Measurements from ENCODE around the gene BCOR. TPM values are rescaled to one million over a fixed set of nuclear protein-coding genes. Genes with fewer than 3 reads are reported as not detected.

The BCOR gene
- total and polyA plus RNA-seq, 2 of the 13 experiments (the other 11 are each of a cell fraction or from before 2014, with no cell fraction given), result 14.3 to 15.2 TPM

DNA sequence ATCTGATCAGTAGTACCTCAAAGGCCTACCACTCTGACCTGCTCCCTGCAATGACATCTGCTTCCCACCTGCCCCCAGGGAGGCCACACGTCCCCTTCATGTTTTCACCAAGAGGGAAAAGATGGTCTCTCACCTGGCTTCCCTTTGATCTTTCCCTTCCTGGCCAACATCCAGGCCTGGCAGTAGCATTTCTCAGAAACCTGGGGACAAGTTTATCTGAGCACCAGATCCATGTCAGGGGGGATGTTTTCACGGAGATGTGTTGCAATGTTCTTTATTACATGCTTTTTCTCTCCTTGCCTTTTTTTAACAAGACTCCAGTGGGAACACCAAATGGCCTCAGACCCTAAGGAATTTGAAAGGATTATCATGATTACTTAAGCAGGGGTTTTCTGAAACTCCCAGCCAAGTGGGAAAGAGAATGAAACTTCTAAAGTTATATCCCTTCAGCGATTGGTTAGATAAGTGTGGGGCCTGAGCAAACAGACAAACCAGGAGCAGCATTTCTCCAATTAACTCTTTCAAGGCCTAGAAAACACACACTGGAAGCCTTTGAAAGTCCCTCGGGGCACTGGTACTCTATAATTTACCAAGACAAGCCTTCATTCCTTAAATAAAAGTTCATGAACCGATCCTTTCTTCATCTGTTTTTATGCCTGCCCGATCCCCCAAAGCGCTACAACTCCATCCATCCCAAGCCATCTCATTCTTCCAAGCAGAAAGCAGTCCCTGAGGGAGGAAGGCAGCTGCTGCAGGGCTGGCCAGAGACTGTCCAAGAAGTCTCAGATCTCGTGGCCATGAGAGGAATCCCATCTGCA, 94.1 kb downstream of the BCOR start (continued):
- TF ChIP-seq, protein P1, sequence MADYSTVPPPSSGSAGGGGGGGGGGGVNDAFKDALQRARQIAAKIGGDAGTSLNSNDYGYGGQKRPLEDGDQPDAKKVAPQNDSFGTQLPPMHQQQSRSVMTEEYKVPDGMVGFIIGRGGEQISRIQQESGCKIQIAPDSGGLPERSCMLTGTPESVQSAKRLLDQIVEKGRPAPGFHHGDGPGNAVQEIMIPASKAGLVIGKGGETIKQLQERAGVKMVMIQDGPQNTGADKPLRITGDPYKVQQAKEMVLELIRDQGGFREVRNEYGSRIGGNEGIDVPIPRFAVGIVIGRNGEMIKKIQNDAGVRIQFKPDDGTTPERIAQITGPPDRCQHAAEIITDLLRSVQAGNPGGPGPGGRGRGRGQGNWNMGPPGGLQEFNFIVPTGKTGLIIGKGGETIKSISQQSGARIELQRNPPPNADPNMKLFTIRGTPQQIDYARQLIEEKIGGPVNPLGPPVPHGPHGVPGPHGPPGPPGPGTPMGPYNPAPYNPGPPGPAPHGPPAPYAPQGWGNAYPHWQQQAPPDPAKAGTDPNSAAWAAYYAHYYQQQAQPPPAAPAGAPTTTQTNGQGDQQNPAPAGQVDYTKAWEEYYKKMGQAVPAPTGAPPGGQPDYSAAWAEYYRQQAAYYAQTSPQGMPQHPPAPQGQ (CRISPR knock-in tag; IDR thresholded peaks at IDR 0.05; ENCODE audit: borderline replicate concordance), result no peak
- TF ChIP-seq ZNF253 (CRISPR knock-in tag; IDR thresholded peaks at IDR 0.05; ENCODE audit: borderline replicate concordance) (no peak), ZNF564 (CRISPR knock-in tag; IDR thresholded peaks at IDR 0.05) (no peak), ZNF326 (CRISPR knock-in tag; IDR thresholded peaks at IDR 0.05; ENCODE audit: borderline replicate concordance) (no peak), ZNF768 (CRISPR knock-in tag; IDR thresholded peaks at IDR 0.05) (no peak), KLF11 (CRISPR knock-in tag; IDR thresholded peaks at IDR 0.05) (no peak), ZNF446 (CRISPR knock-in tag; IDR thresholded peaks at IDR 0.05) (no peak), ZNF510 (CRISPR knock-in tag; IDR thresholded peaks at IDR 0.05; ENCODE audit: low read depth) (no peak), CHD4 (IDR thresholded peaks at IDR 0.05; ENCODE audit: borderline replicate concordance, low read length) (peak; percentile 46; the same call in 1 of the 2 replicates), ZBTB1 (CRISPR knock-in tag; IDR thresholded peaks at IDR 0.05; ENCODE audit: borderline replicate concordance) (no peak), RARG (CRISPR knock-in tag; IDR thresholded peaks at IDR 0.05; ENCODE audit: low read depth) (no peak), NFIC (IDR thresholded peaks at IDR 0.05; ENCODE audit: low read length) (peak; percentile 78; the same call in 1 of the 2 replicates), ZNF546 (CRISPR knock-in tag; conservative IDR thresholded peaks at IDR 0.05) (no peak), MYC (CRISPR knock-in tag; IDR thresholded peaks at IDR 0.05; ENCODE audit: borderline replicate concordance) (no peak)
- TF ChIP-seq, protein P2, sequence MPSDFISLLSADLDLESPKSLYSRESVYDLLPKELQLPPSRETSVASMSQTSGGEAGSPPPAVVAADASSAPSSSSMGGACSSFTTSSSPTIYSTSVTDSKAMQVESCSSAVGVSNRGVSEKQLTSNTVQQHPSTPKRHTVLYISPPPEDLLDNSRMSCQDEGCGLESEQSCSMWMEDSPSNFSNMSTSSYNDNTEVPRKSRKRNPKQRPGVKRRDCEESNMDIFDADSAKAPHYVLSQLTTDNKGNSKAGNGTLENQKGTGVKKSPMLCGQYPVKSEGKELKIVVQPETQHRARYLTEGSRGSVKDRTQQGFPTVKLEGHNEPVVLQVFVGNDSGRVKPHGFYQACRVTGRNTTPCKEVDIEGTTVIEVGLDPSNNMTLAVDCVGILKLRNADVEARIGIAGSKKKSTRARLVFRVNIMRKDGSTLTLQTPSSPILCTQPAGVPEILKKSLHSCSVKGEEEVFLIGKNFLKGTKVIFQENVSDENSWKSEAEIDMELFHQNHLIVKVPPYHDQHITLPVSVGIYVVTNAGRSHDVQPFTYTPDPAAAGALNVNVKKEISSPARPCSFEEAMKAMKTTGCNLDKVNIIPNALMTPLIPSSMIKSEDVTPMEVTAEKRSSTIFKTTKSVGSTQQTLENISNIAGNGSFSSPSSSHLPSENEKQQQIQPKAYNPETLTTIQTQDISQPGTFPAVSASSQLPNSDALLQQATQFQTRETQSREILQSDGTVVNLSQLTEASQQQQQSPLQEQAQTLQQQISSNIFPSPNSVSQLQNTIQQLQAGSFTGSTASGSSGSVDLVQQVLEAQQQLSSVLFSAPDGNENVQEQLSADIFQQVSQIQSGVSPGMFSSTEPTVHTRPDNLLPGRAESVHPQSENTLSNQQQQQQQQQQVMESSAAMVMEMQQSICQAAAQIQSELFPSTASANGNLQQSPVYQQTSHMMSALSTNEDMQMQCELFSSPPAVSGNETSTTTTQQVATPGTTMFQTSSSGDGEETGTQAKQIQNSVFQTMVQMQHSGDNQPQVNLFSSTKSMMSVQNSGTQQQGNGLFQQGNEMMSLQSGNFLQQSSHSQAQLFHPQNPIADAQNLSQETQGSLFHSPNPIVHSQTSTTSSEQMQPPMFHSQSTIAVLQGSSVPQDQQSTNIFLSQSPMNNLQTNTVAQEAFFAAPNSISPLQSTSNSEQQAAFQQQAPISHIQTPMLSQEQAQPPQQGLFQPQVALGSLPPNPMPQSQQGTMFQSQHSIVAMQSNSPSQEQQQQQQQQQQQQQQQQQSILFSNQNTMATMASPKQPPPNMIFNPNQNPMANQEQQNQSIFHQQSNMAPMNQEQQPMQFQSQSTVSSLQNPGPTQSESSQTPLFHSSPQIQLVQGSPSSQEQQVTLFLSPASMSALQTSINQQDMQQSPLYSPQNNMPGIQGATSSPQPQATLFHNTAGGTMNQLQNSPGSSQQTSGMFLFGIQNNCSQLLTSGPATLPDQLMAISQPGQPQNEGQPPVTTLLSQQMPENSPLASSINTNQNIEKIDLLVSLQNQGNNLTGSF (CRISPR knock-in tag; IDR thresholded peaks at IDR 0.05), result no peak
- TF ChIP-seq, protein P3, sequence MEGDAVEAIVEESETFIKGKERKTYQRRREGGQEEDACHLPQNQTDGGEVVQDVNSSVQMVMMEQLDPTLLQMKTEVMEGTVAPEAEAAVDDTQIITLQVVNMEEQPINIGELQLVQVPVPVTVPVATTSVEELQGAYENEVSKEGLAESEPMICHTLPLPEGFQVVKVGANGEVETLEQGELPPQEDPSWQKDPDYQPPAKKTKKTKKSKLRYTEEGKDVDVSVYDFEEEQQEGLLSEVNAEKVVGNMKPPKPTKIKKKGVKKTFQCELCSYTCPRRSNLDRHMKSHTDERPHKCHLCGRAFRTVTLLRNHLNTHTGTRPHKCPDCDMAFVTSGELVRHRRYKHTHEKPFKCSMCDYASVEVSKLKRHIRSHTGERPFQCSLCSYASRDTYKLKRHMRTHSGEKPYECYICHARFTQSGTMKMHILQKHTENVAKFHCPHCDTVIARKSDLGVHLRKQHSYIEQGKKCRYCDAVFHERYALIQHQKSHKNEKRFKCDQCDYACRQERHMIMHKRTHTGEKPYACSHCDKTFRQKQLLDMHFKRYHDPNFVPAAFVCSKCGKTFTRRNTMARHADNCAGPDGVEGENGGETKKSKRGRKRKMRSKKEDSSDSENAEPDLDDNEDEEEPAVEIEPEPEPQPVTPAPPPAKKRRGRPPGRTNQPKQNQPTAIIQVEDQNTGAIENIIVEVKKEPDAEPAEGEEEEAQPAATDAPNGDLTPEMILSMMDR (CRISPR knock-in tag; IDR thresholded peaks at IDR 0.05), result no peak
- TF ChIP-seq, protein P4, sequence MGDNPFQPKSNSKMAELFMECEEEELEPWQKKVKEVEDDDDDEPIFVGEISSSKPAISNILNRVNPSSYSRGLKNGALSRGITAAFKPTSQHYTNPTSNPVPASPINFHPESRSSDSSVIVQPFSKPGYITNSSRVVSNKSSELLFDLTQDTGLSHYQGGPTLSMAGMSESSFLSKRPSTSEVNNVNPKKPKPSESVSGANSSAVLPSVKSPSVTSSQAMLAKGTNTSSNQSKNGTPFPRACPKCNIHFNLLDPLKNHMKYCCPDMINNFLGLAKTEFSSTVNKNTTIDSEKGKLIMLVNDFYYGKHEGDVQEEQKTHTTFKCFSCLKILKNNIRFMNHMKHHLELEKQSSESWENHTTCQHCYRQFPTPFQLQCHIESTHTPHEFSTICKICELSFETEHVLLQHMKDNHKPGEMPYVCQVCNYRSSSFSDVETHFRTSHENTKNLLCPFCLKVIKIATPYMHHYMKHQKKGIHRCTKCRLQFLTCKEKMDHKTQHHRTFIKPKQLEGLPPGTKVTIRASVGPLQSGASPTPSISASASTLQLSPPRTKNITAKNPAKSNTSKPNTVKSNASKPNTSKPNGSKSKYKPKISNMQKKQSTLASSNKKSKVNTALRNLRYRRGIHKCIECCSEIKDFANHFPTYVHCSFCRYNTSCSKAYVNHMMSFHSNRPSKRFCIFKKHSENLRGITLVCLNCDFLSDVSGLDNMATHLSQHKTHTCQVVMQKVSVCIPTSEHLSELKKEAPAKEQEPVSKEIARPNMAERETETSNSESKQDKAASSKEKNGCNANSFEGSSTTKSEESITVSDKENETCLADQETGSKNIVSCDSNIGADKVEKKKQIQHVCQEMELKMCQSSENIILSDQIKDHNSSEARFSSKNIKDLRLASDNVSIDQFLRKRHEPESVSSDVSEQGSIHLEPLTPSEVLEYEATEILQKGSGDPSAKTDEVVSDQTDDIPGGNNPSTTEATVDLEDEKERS (CRISPR knock-in tag; IDR thresholded peaks at IDR 0.05), result no peak
